Panc1 (cell line): ENCODE measurements around the gene SLC25A5. TPM values are rescaled to one million over a fixed set of nuclear protein-coding genes. Genes with fewer than 3 reads are reported as not detected.

Source experiments
- ATAC-seq: fragments of 200-7000 bp; cut with Tn5 transposase; 2 replicates; pipeline ENCODE4 v1.9.1; 2020; ENCODE audit warnings: mild to moderate bottlenecking, moderate library complexity
- BruUV-seq: library from RNA; stranded (reverse); fragments of 400-500 nt; replicated peaks from 2 replicates; lab custom pipeline; 2021; lab: Mats Ljungman, UMichigan
- CTCF ChIA-PET: fragments of 300-600 bp; sonication (Branson Sonifier 250); formaldehyde crosslinking; loops from one replicate; lab custom pipeline; 2022; ENCODE audit warnings: antibody characterized with exemption; lab: Charles Lee
- POLR2A ChIA-PET: fragments of 300-600 bp; sonication (Branson Sonifier 250); formaldehyde crosslinking; loops from one replicate; lab custom pipeline; 2022; ENCODE audit warnings: antibody characterized with exemption; lab: Charles Lee
- DNase-seq: peaks from one replicate; pipeline ENCODE4 v3.0.0-alpha.2; 2010; ENCODE audit warnings: low read depth, low spot score
- H3K27ac ChIP-seq: 2 replicates; pipeline ENCODE4 v1.5.1; 2011; ENCODE audit warnings: mild to moderate bottlenecking, low read length, inconsistent platforms
- H3K27me3 ChIP-seq: fragments of 200-500 bp; sonication (Bioruptor generic); 2 replicates; pipeline ENCODE4 v1.6.0; 2014; ENCODE audit warnings: low read length, inconsistent platforms; ENCODE audit not compliant: control insufficient read depth, insufficient read depth
- H3K36me3 ChIP-seq: fragments of 200-500 bp; sonication (Bioruptor generic); 2 replicates; pipeline ENCODE4 v1.5.1; 2014; ENCODE audit warnings: inconsistent platforms, mild to moderate bottlenecking, low read length, moderate library complexity; ENCODE audit not compliant: control insufficient read depth, insufficient read depth
- H3K4me1 ChIP-seq: 2 replicates; pipeline ENCODE4 v1.5.1; 2011; ENCODE audit warnings: inconsistent platforms, mild to moderate bottlenecking, low read length, moderate library complexity; ENCODE audit not compliant: control insufficient read depth, insufficient read depth
- H3K4me3 ChIP-seq, 2 experiments: 2 replicates each; pipeline ENCODE4 v1.5.1; 2011 to 2012; ENCODE audit warnings: low read depth in 2 of 2, low read length in 2 of 2, mild to moderate bottlenecking in 2 of 2, inconsistent platforms in 1 of 2, moderate library complexity in 1 of 2
- H3K9me3 ChIP-seq: fragments of 200-500 bp; sonication (Bioruptor generic); 2 replicates; pipeline ENCODE4 v1.5.1; 2014; ENCODE audit warnings: low read depth, mild to moderate bottlenecking, inconsistent platforms, low read length, moderate library complexity; ENCODE audit not compliant: control insufficient read depth, insufficient read depth
- CTCF ChIP-seq: fragments of 450-650 bp; IDR thresholded peaks from 2 replicates; pipeline ENCODE4 v1.5.1; 2017; ENCODE audit warnings: mild to moderate bottlenecking
- POLR2AphosphoS5 ChIP-seq: IDR thresholded peaks from 2 replicates; pipeline ENCODE4 v1.6.1; 2012; ENCODE audit warnings: mild to moderate bottlenecking, low read depth, low read length, moderate library complexity
- REST ChIP-seq, 2 experiments: IDR thresholded peaks; 2 replicates each; pipeline ENCODE4 v1.6.1; 2011 to 2012; ENCODE audit warnings: low read depth in 2 of 2, control low read depth in 1 of 2, low read length in 1 of 2, mild to moderate bottlenecking in 1 of 2, moderate library complexity in 1 of 2; ENCODE audit not compliant: insufficient read depth in 1 of 2
- SIN3A ChIP-seq: IDR thresholded peaks from 2 replicates; pipeline ENCODE4 v1.6.1; 2012; ENCODE audit warnings: low read depth, mild to moderate bottlenecking, low read length, moderate library complexity, borderline replicate concordance; ENCODE audit not compliant: insufficient read depth
- TCF7L2 ChIP-seq: IDR thresholded peaks from 2 replicates; pipeline ENCODE4 v1.6.1; 2011; ENCODE audit warnings: mild to moderate bottlenecking, low read depth, low read length, inconsistent platforms
- in situ Hi-C: cut with HindIII; loops from 2 replicates; pipeline ENCODE4 v1.10.0; 2016; ENCODE audit warnings: low sequenced_read_pairs, low pct_unique_long_range_greater_than_20kb
- intact Hi-C: fragments of 100-400 bp; cut with micrococcal nuclease; formaldehyde crosslinking; loops from one replicate; pipeline ENCODE4 v1.10.0; 2022; ENCODE audit not compliant: unreplicated experiment
- total RNA-seq: library from RNA; stranded (reverse); gene quantifications from one replicate; pipeline ENCODE4 v1.2.1, GENCODE V29; 2021; ENCODE audit not compliant: unreplicated experiment

Gene SLC25A5
- total RNA-seq, 1 experiment from 2014 or later, result 709 TPM

GRCh38 chrX:119488749-119489148 lies 20.5 kb downstream of the SLC25A5 start:
- intact Hi-C loops (loop anchor here (1.0 kb wide), 1 partner anchor 24 kb away; no protein-coding TSS in a partner anchor), in situ Hi-C loops (no loop called here)
- Histone ChIP-seq H3K27me3 (no peaks in the 10 kb centered on the region), H3K4me1 (no peaks in the 10 kb centered on the region), H3K4me3 (no peak overlapping the region), H3K9me3 (no peaks in the 10 kb centered on the region), H3K27ac (no peak overlapping the region), H3K36me3 (no peaks in the 10 kb centered on the region)
- ChIA-PET POLR2A (interaction anchor here (0.6 to 0.7 kb wide), 2 partner anchors 27 to 297 kb away, joined by 4 to 5 read pairs; no protein-coding TSS in a partner anchor), CTCF (interaction anchor here (1.0 to 3.1 kb wide), 3 partner anchors 11 to 109 kb away, joined by 3 to 21 read pairs (median 5); no protein-coding TSS in a partner anchor)
- ATAC-seq (peak; percentile 78; the same call in 1 of the 2 replicates), DNase-seq (no peak)
- no peak for TF ChIP-seq REST (IDR thresholded peaks at IDR 0.05; ENCODE audit: insufficient read depth in 1 of 2, low read depth in 2 of 2, low read length in 1 of 2)
- peak; percentile 85 for TF ChIP-seq CTCF
- no TSS peak for BruUV-seq

GRCh38 chrX:119489212-119490074 lies 21.2 kb downstream of the SLC25A5 start:
- intact Hi-C loops (no loop called here), in situ Hi-C loops (no loop called here)
- CTCF ChIA-PET, result interaction anchor here (1.0 to 3.1 kb wide), 4 partner anchors 12 to 108 kb away, joined by 3 to 21 read pairs (median 4); no protein-coding TSS in a partner anchor
- Histone ChIP-seq H3K27me3 (no peaks in the 10 kb centered on the region), H3K4me3 (no peak overlapping the region), H3K4me1 (no peaks in the 10 kb centered on the region), H3K9me3 (no peaks in the 10 kb centered on the region), H3K36me3 (no peaks in the 10 kb centered on the region), H3K27ac (no peak overlapping the region)
- BruUV-seq, result no TSS peak
- DNase-seq (no peak), ATAC-seq (no peak; the same call in 1 of the 2 replicates)
- POLR2A ChIA-PET, result interaction anchor here (0.6 kb wide), 1 partner anchor 27 kb away, joined by 4 read pairs; no protein-coding TSS in a partner anchor
- TF ChIP-seq REST (IDR thresholded peaks at IDR 0.05; ENCODE audit: insufficient read depth in 1 of 2, low read depth in 2 of 2, low read length in 1 of 2) (no peak), CTCF (no peak), TCF7L2 (no peak), SIN3A (no peak), POLR2AphosphoS5 (no peak)
